ENCODE results near the gene GBE1.
"Not testable (repeated sequence)": the region's sequence is repeated elsewhere in the genome, so short reads cannot be mapped to it uniquely, and the experiment has no call there.

Gene GBE1

DNA sequence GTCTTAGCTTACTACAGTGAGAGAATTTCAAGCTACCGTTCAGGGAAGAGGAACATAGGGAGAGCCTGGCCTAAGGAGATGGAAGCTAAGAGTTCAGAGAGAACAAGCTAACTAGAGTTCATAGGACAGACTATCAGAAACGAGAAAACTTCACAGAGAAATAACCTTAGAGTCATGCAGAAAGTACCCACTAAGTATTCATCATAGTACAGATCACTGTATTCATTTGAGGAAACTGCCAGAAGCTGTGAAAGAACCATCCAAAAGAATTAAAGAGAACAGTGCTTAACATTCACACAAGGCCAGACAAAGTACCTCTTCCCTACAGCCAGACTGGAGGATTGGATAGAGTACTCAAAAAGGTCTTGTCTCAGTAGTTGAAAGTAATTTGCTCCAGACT, 15.2 kb upstream of the GBE1 start:
- Histone ChIP-seq H3K4me3 (replicated peaks; ENCODE audit: insufficient read depth, low read length) (no peak overlapping the region), H3K27me3 (ENCODE audit: insufficient read depth, poor library complexity, severe bottlenecking) (no peaks in the 10 kb centered on the region), H3K27ac (replicated peaks) (no peak overlapping the region)
- no peak for TF ChIP-seq SPI1 (IDR thresholded peaks at IDR 0.05; ENCODE audit: borderline replicate concordance, low read depth)
- no peak for TF ChIP-seq REST (IDR thresholded peaks at IDR 0.05; ENCODE audit: insufficient replicate concordance, low read depth)
- TF ChIP-seq GABPA (IDR thresholded peaks at IDR 0.05; ENCODE audit: low read depth), result no peak
- TF ChIP-seq POLR2AphosphoS5 (IDR thresholded peaks at IDR 0.05; ENCODE audit: low read depth), result no peak
- TF ChIP-seq, protein P1, sequence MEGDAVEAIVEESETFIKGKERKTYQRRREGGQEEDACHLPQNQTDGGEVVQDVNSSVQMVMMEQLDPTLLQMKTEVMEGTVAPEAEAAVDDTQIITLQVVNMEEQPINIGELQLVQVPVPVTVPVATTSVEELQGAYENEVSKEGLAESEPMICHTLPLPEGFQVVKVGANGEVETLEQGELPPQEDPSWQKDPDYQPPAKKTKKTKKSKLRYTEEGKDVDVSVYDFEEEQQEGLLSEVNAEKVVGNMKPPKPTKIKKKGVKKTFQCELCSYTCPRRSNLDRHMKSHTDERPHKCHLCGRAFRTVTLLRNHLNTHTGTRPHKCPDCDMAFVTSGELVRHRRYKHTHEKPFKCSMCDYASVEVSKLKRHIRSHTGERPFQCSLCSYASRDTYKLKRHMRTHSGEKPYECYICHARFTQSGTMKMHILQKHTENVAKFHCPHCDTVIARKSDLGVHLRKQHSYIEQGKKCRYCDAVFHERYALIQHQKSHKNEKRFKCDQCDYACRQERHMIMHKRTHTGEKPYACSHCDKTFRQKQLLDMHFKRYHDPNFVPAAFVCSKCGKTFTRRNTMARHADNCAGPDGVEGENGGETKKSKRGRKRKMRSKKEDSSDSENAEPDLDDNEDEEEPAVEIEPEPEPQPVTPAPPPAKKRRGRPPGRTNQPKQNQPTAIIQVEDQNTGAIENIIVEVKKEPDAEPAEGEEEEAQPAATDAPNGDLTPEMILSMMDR (IDR thresholded peaks at IDR 0.05; ENCODE audit: insufficient read depth, low read length), result no peak
- DNase-seq (ENCODE audit: low read depth in 1 of 2, low spot score in 1 of 2), result no peak

DNA sequence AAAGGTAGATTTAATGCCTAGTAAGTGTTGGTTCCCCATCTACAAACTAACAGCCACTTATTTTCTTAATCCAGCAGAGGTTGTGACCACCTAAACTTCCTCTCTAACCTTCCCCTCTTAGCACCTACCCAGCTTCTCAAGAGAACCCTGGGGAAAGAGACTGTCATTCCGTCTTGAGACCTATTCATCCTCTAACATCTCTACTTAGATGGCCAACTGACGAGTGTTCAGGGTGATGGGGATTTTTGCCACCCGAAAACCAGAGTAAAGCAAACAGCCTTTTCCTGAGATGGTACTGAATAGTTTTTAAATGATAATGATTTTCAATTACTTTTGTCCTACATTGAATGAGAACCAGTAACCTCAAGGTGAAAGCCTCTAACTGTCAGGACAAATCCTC, 9.3 kb upstream of the GBE1 start:
- no peaks in the 10 kb centered on the region for H3K27me3 ChIP-seq (ENCODE audit: insufficient read depth, poor library complexity, severe bottlenecking)
- TF ChIP-seq POLR2AphosphoS5 (IDR thresholded peaks at IDR 0.05; ENCODE audit: low read depth) (no peak), REST (IDR thresholded peaks at IDR 0.05; ENCODE audit: insufficient replicate concordance, low read depth) (no peak), GABPA (IDR thresholded peaks at IDR 0.05; ENCODE audit: low read depth) (no peak), SPI1 (IDR thresholded peaks at IDR 0.05; ENCODE audit: borderline replicate concordance, low read depth) (no peak)
- TF ChIP-seq, protein P1 (IDR thresholded peaks at IDR 0.05; ENCODE audit: insufficient read depth, low read length), result no peak
- no peak overlapping the region for H3K27ac ChIP-seq (replicated peaks)
- no peak for DNase-seq (ENCODE audit: low read depth in 1 of 2, low spot score in 1 of 2)
- H3K4me3 ChIP-seq (replicated peaks; ENCODE audit: insufficient read depth, low read length), result no peak overlapping the region

DNA sequence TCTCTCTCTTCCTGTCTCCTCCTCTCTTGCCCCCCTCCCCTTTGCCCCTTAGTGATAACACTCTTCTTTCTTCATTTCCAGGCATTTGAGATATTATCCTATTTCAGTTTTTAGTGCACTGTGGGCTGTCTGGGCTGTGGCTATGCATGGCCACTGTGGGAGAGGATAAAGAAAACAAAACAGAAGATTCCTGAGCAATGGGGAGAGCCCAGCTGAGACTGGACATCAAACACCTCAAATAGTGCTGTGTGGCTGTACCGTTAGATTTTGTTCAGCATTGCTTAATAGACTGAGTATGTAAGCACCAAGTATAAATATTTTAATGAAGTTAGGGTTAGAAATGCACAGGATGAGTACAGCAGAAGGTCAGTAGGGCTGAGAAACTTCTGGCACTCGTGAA, 7.9 kb upstream of the GBE1 start:
- TF ChIP-seq, protein P1 (IDR thresholded peaks at IDR 0.05; ENCODE audit: insufficient read depth, low read length), result no peak
- no peak for TF ChIP-seq GABPA (IDR thresholded peaks at IDR 0.05; ENCODE audit: low read depth)
- TF ChIP-seq POLR2AphosphoS5 (IDR thresholded peaks at IDR 0.05; ENCODE audit: low read depth), result no peak
- no peak for TF ChIP-seq REST (IDR thresholded peaks at IDR 0.05; ENCODE audit: insufficient replicate concordance, low read depth)
- no peak for TF ChIP-seq SPI1 (IDR thresholded peaks at IDR 0.05; ENCODE audit: borderline replicate concordance, low read depth)
- no peak for DNase-seq (ENCODE audit: low read depth in 1 of 2, low spot score in 1 of 2)
- H3K4me3 ChIP-seq (replicated peaks; ENCODE audit: insufficient read depth, low read length), result no peak overlapping the region
- no peaks in the 10 kb centered on the region for H3K27me3 ChIP-seq (ENCODE audit: insufficient read depth, poor library complexity, severe bottlenecking)
- H3K27ac ChIP-seq (replicated peaks), result no peak overlapping the region

- DNase-seq (ENCODE audit: low read depth in 1 of 2, low spot score in 1 of 2); H3K27ac ChIP-seq (replicated peaks); H3K4me3 ChIP-seq (replicated peaks; ENCODE audit: insufficient read depth, low read length); H3K27me3 ChIP-seq (ENCODE audit: insufficient read depth, poor library complexity, severe bottlenecking): not testable (repeated sequence)
These were observed 5.9 kb upstream of the GBE1 start for GRCh38 chr3:81767250-81767859.
